Liver (tissue), 9 donors: Measurements from ENCODE around the gene GAS6. TPM values are rescaled to one million over a fixed set of nuclear protein-coding genes. Genes with fewer than 3 reads are reported as not detected.

ENCODE experiments used
- DNase-seq: peaks from one replicate; pipeline ENCODE4 v3.0.0-alpha.2; 2017; ENCODE audit warnings: low spot score
- H3K27ac ChIP-seq, 2 donors: one replicate each; pipeline ENCODE4 v1.7.0; 2013; ENCODE audit warnings: inconsistent platforms in 2 of 2, low read length in 2 of 2, control low read depth in 1 of 2, low read depth in 1 of 2, mild to moderate bottlenecking in 1 of 2
- H3K27me3 ChIP-seq, 4 donors: one replicate each; pipeline versions ENCODE4 v1.6.1 to v1.7.0; 2013; ENCODE audit warnings: low read length in 3 of 4, inconsistent platforms in 1 of 4, mild to moderate bottlenecking in 1 of 4, moderate library complexity in 1 of 4; ENCODE audit not compliant: control insufficient read depth in 4 of 4, insufficient read depth in 4 of 4
- H3K36me3 ChIP-seq, 4 donors: one replicate each; pipeline versions ENCODE4 v1.6.1 to v1.7.0; 2013; ENCODE audit warnings: low read length in 3 of 4, mild to moderate bottlenecking in 3 of 4, low read depth in 1 of 4, moderate library complexity in 1 of 4; ENCODE audit not compliant: control insufficient read depth in 4 of 4, insufficient read depth in 3 of 4
- H3K4me1 ChIP-seq, 4 donors: one replicate each; pipeline versions ENCODE4 v1.6.1 to v1.7.0; 2013; ENCODE audit warnings: low read length in 3 of 4, mild to moderate bottlenecking in 3 of 4, moderate library complexity in 1 of 4; ENCODE audit not compliant: control insufficient read depth in 4 of 4, insufficient read depth in 4 of 4
- H3K4me3 ChIP-seq, 3 donors: one replicate each; pipeline versions ENCODE4 v1.6.1 to v1.7.0; 2013; ENCODE audit warnings: low read length in 3 of 3, control low read depth in 1 of 3, low read depth in 1 of 3, mild to moderate bottlenecking in 1 of 3
- H3K9ac ChIP-seq, 2 donors: one replicate each; pipeline ENCODE4 v1.7.0; 2013; ENCODE audit warnings: low read length in 2 of 2, mild to moderate bottlenecking in 2 of 2, moderate library complexity in 2 of 2, control low read depth in 1 of 2, low read depth in 1 of 2
- H3K9me3 ChIP-seq, 4 donors: one replicate each; pipeline versions ENCODE4 v1.6.1 to v1.7.0; 2013; ENCODE audit warnings: low read length in 3 of 4; ENCODE audit not compliant: control insufficient read depth in 4 of 4
- EGR1 ChIP-seq, 2 donors: IDR thresholded peaks; 2 replicates each; pipeline ENCODE4 v1.6.1; 2016 to 2018; ENCODE audit warnings: antibody characterized with exemption in 2 of 2, low read depth in 2 of 2
- FOXA1 ChIP-seq: IDR thresholded peaks from 2 replicates; pipeline ENCODE4 v1.6.1; 2016; ENCODE audit warnings: antibody characterized with exemption
- FOXA2 ChIP-seq: IDR thresholded peaks from 2 replicates; pipeline ENCODE4 v1.6.1; 2016; ENCODE audit warnings: antibody characterized with exemption
- GABPA ChIP-seq, 2 donors: IDR thresholded peaks in 1 of 2; conservative IDR thresholded peaks in 1 of 2; 2 replicates each; pipeline ENCODE4 v1.6.1; 2016; ENCODE audit warnings: antibody characterized with exemption in 2 of 2, mild to moderate bottlenecking in 1 of 2, moderate library complexity in 1 of 2
- HNF4A ChIP-seq, 2 donors: conservative IDR thresholded peaks; 2 replicates each; pipeline ENCODE4 v1.6.1; 2016; ENCODE audit warnings: antibody characterized with exemption in 2 of 2, mild to moderate bottlenecking in 2 of 2
- HNF4G ChIP-seq: IDR thresholded peaks from 2 replicates; pipeline ENCODE4 v1.6.1; 2016; ENCODE audit warnings: antibody characterized with exemption
- JUND ChIP-seq, 2 donors: IDR thresholded peaks; 2 replicates each; pipeline ENCODE4 v1.6.1; 2016; ENCODE audit warnings: antibody characterized with exemption in 2 of 2
- NR2F2 ChIP-seq: IDR thresholded peaks from 2 replicates; pipeline ENCODE4 v1.6.1; 2016; ENCODE audit warnings: antibody characterized with exemption
- RAD21 ChIP-seq, 2 donors: IDR thresholded peaks; 2 replicates each; pipeline ENCODE4 v1.6.1; 2016; ENCODE audit warnings: antibody characterized with exemption in 2 of 2, mild to moderate bottlenecking in 2 of 2
- RXRA ChIP-seq, 2 donors: IDR thresholded peaks; 2 replicates each; pipeline ENCODE4 v1.6.1; 2017 to 2018; ENCODE audit warnings: antibody characterized with exemption in 2 of 2, mild to moderate bottlenecking in 1 of 2
- SP1 ChIP-seq: IDR thresholded peaks from 2 replicates; pipeline ENCODE4 v1.6.1; 2018; ENCODE audit warnings: antibody characterized with exemption, mild to moderate bottlenecking
- TAF1 ChIP-seq: conservative IDR thresholded peaks from 2 replicates; pipeline ENCODE4 v1.6.1; 2016; ENCODE audit warnings: antibody characterized with exemption, mild to moderate bottlenecking
- YY1 ChIP-seq: IDR thresholded peaks from 2 replicates; pipeline ENCODE4 v1.6.1; 2016; ENCODE audit warnings: antibody characterized with exemption, mild to moderate bottlenecking
- WGBS: extraction: QIAGEN DNeasy Blood & Tissue Kit; methylation state at CpG from one replicate; pipeline ENCODE4 v1.1.7; 2013; 5-methylcytosine and 5-hydroxymethylcytosine counted together
- polyA plus RNA-seq, 2 donors: library from polyadenylated mRNA; stranded (reverse) in 1 of 2; unstranded in 1 of 2; fragments of 200-250 nt in 1 of 2; fragments of >200 nt in 1 of 2; fragmentation: Nextera tagmentation in 1 of 2; extraction: Ambion mirVana in 1 of 2; gene quantifications; one replicate each; pipeline versions ENCODE4 v1.2.1 to v1.2.3, GENCODE V29; 2013 to 2015
- total RNA-seq, 2 donors: library from RNA; depleted of rRNA; stranded (reverse); fragments of >200 nt; gene quantifications; one replicate each; pipeline ENCODE4 v1.2.3, GENCODE V29; 2014
- TF ChIP-seq, protein P1 (sequence below): fragments of 150-350 bp; IDR thresholded peaks from 2 replicates; pipeline ENCODE4 v1.5.1; 2017; ENCODE audit warnings: improper control_type of control experiment, low read depth, low read length; ENCODE audit not compliant: missing input control
- TF ChIP-seq, protein P2 (sequence below): IDR thresholded peaks from 2 replicates; pipeline ENCODE4 v1.6.1; 2016; ENCODE audit warnings: antibody characterized with exemption
- TF ChIP-seq, protein P3 (sequence below): IDR thresholded peaks from 2 replicates; pipeline ENCODE4 v1.6.1; 2016; ENCODE audit warnings: antibody characterized with exemption, mild to moderate bottlenecking
- TF ChIP-seq, protein P4 (sequence below): IDR thresholded peaks from 2 replicates; pipeline ENCODE4 v1.6.1; 2016; ENCODE audit warnings: antibody characterized with exemption
- TF ChIP-seq, protein P5 (sequence below): IDR thresholded peaks from 2 replicates; pipeline ENCODE4 v1.6.1; 2016; ENCODE audit warnings: antibody characterized with exemption
- donor health status: healthy.
- donor health status: healthy.
- donor health status: healthy.
- donor health status: healthy.
- donor health status: healthy.

GAS6 gene
- total and polyA plus RNA-seq, 4 donors = 2.5 to 30.2 (median 9.1) TPM

DNA sequence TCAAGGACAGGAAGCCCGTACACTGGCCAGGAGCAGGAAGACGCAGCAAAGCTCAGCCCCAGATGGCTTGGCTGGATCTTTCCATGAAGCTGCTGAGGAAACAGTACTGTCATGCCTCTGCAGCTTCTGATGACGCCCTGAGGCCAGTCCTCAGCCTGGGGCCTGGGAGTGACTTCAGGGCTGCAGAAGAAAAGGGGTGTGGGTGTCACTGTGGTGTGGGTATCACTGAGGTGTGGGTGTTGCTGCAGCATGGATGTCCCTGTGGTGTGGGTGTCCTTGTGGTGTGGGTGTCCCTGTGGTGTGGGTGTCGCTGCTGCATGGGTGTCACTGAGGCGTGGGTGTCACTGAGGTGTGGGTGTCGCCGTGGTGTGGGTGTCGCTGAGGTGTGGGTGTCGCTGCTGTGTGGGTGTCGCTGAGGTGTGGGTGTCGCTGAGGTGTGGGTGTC, 12.0 kb upstream of the GAS6 start:
- H3K36me3 ChIP-seq = no peaks in the 10 kb centered on the region
- no peaks in the 10 kb centered on the region for H3K4me1 ChIP-seq
- H3K9ac ChIP-seq = no peak overlapping the region
- no peak overlapping the region for H3K4me3 ChIP-seq
- no peak for DNase-seq
- 72% methylated on average over 11 of the region's 11 CpGs for WGBS
- TF ChIP-seq HNF4G (no peak), NR2F2 (no peak), HNF4A (conservative IDR thresholded peaks at IDR 0.05) (no peak), YY1 (no peak), RAD21 (IDR thresholded peaks at IDR 0.05) (no peak), RXRA (IDR thresholded peaks at IDR 0.05) (no peak), GABPA (IDR thresholded peaks at IDR 0.05 in 1 of 2, conservative IDR thresholded peaks at IDR 0.05 in 1 of 2) (no peak), FOXA1 (no peak), JUND (IDR thresholded peaks at IDR 0.05) (no peak), FOXA2 (no peak), EGR1 (IDR thresholded peaks at IDR 0.05; ENCODE audit: low read depth in 2 of 2) (no peak), TAF1 (no peak), SP1 (no peak)
- TF ChIP-seq, protein P1, sequence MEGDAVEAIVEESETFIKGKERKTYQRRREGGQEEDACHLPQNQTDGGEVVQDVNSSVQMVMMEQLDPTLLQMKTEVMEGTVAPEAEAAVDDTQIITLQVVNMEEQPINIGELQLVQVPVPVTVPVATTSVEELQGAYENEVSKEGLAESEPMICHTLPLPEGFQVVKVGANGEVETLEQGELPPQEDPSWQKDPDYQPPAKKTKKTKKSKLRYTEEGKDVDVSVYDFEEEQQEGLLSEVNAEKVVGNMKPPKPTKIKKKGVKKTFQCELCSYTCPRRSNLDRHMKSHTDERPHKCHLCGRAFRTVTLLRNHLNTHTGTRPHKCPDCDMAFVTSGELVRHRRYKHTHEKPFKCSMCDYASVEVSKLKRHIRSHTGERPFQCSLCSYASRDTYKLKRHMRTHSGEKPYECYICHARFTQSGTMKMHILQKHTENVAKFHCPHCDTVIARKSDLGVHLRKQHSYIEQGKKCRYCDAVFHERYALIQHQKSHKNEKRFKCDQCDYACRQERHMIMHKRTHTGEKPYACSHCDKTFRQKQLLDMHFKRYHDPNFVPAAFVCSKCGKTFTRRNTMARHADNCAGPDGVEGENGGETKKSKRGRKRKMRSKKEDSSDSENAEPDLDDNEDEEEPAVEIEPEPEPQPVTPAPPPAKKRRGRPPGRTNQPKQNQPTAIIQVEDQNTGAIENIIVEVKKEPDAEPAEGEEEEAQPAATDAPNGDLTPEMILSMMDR = no peak
- TF ChIP-seq, protein P2, sequence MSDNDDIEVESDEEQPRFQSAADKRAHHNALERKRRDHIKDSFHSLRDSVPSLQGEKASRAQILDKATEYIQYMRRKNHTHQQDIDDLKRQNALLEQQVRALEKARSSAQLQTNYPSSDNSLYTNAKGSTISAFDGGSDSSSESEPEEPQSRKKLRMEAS = no peak
- TF ChIP-seq, protein P3, sequence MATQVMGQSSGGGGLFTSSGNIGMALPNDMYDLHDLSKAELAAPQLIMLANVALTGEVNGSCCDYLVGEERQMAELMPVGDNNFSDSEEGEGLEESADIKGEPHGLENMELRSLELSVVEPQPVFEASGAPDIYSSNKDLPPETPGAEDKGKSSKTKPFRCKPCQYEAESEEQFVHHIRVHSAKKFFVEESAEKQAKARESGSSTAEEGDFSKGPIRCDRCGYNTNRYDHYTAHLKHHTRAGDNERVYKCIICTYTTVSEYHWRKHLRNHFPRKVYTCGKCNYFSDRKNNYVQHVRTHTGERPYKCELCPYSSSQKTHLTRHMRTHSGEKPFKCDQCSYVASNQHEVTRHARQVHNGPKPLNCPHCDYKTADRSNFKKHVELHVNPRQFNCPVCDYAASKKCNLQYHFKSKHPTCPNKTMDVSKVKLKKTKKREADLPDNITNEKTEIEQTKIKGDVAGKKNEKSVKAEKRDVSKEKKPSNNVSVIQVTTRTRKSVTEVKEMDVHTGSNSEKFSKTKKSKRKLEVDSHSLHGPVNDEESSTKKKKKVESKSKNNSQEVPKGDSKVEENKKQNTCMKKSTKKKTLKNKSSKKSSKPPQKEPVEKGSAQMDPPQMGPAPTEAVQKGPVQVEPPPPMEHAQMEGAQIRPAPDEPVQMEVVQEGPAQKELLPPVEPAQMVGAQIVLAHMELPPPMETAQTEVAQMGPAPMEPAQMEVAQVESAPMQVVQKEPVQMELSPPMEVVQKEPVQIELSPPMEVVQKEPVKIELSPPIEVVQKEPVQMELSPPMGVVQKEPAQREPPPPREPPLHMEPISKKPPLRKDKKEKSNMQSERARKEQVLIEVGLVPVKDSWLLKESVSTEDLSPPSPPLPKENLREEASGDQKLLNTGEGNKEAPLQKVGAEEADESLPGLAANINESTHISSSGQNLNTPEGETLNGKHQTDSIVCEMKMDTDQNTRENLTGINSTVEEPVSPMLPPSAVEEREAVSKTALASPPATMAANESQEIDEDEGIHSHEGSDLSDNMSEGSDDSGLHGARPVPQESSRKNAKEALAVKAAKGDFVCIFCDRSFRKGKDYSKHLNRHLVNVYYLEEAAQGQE = no peak
- TF ChIP-seq, protein P4, sequence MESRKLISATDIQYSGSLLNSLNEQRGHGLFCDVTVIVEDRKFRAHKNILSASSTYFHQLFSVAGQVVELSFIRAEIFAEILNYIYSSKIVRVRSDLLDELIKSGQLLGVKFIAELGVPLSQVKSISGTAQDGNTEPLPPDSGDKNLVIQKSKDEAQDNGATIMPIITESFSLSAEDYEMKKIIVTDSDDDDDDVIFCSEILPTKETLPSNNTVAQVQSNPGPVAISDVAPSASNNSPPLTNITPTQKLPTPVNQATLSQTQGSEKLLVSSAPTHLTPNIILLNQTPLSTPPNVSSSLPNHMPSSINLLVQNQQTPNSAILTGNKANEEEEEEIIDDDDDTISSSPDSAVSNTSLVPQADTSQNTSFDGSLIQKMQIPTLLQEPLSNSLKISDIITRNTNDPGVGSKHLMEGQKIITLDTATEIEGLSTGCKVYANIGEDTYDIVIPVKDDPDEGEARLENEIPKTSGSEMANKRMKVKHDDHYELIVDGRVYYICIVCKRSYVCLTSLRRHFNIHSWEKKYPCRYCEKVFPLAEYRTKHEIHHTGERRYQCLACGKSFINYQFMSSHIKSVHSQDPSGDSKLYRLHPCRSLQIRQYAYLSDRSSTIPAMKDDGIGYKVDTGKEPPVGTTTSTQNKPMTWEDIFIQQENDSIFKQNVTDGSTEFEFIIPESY = no peak
- TF ChIP-seq, protein P5, sequence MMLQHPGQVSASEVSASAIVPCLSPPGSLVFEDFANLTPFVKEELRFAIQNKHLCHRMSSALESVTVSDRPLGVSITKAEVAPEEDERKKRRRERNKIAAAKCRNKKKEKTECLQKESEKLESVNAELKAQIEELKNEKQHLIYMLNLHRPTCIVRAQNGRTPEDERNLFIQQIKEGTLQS = no peak
- H3K27me3 ChIP-seq = no peaks in the 10 kb centered on the region
- no peak overlapping the region for H3K27ac ChIP-seq
- H3K9me3 ChIP-seq = no peaks in the 10 kb centered on the region
